Measurements from ENCODE around the gene HK3.
"Not testable (repeated sequence)": the region's sequence is repeated elsewhere in the genome, so short reads cannot be mapped to it uniquely, and the experiment has no call there.

Gene HK3

GRCh38 chr5:176874198-176874780 is 24.9 kb downstream of the HK3 start:
- no peak overlapping the region for H3K4me3 ChIP-seq (ENCODE audit: low read depth, low read length)
- TF ChIP-seq CTCF (IDR thresholded peaks at IDR 0.05; ENCODE audit: insufficient read depth, low read depth, low read length, missing control alignments) = no peak

GRCh38 chr5:176873541-176874172 is 25.5 kb downstream of the HK3 start:
- no peak for TF ChIP-seq CTCF (IDR thresholded peaks at IDR 0.05; ENCODE audit: insufficient read depth, low read depth, low read length, missing control alignments)
- no peak for DNase-seq (ENCODE audit: low read depth)
- no peak overlapping the region for H3K4me3 ChIP-seq (ENCODE audit: low read depth, low read length)

More at GRCh38 chr5:176874198-176874780, 24.9 kb downstream of the HK3 start:
- no peak for DNase-seq (ENCODE audit: low read depth)

- not testable (repeated sequence) for DNase-seq (ENCODE audit: low read depth); H3K4me3 ChIP-seq (ENCODE audit: low read depth, low read length)
Observed at GRCh38 chr5:176873011-176873410, 26.1 kb downstream of the HK3 start.

- H3K4me3 ChIP-seq (ENCODE audit: low read depth, low read length); DNase-seq (ENCODE audit: low read depth): not testable (repeated sequence)
Observed at GRCh38 chr5:176872586-176872985, 26.6 kb downstream of the HK3 start.

GRCh38 chr5:176870644-176871043 is 28.5 kb downstream of the HK3 start:
- not testable (repeated sequence) for DNase-seq (ENCODE audit: low read depth); H3K4me3 ChIP-seq (ENCODE audit: low read depth, low read length)

GRCh38 chr5:176870110-176870591 is 29.0 kb downstream of the HK3 start:
- H3K4me3 ChIP-seq (ENCODE audit: low read depth, low read length) = no peak overlapping the region
- TF ChIP-seq CTCF (IDR thresholded peaks at IDR 0.05; ENCODE audit: insufficient read depth, low read depth, low read length, missing control alignments) = peak; percentile 21
- peak; percentile 9 for DNase-seq (ENCODE audit: low read depth)

- TF ChIP-seq CTCF (IDR thresholded peaks at IDR 0.05; ENCODE audit: insufficient read depth, low read depth, low read length, missing control alignments) = no peak
- DNase-seq (ENCODE audit: low read depth) = no peak
- H3K4me3 ChIP-seq (ENCODE audit: low read depth, low read length) = no peak overlapping the region
Observed at GRCh38 chr5:176869501-176870109, 29.5 kb downstream of the HK3 start.

GRCh38 chr5:176868731-176869130 is 30.4 kb downstream of the HK3 start:
- TF ChIP-seq CTCF (IDR thresholded peaks at IDR 0.05; ENCODE audit: insufficient read depth, low read depth, low read length, missing control alignments) = no peak
- no peak overlapping the region for H3K4me3 ChIP-seq (ENCODE audit: low read depth, low read length)
- no peak for DNase-seq (ENCODE audit: low read depth)
